ENCODE measurements around the gene FAM83E.

- no peak for TF ChIP-seq POLR2A (IDR thresholded peaks at IDR 0.05)
- no peak for TF ChIP-seq CTCF (IDR thresholded peaks at IDR 0.05 in 4 of 5, conservative IDR thresholded peaks at IDR 0.05 in 1 of 5)
Observed at GRCh38 chr19:48656840-48657474, 42.1 kb upstream of the FAM83E start.
